GM21423 (cell line): ENCODE measurements around the gene RNFT2.

ENCODE experiments used
- ATAC-seq: cut with Tn5 transposase; IDR thresholded peaks from one replicate; pipeline ENCODE4 v1.9.1; 2021; ENCODE audit warnings: mild to moderate bottlenecking, moderate library complexity; ENCODE audit not compliant: unreplicated experiment

RNFT2 gene

DNA sequence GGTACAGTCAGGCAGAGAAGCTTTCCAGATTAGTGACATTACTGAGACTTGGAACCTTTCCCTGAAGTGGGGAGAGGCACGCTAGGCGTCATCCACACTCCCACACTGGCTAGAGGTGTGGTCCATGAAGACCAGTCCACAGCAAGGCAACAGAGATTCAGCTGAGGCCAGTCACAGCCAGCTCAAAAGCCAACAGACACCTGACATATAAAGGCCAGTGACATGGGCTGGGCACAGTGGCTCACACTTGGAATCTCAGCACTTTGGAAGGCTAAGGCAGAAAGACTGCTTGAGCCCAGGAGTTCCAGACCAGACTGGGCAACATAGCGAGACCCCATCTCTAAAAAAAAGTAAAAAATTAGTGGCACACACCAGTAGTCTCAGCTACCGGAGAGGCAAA is 132.2 kb downstream of the RNFT2 start:
- ATAC-seq: no peak

DNA sequence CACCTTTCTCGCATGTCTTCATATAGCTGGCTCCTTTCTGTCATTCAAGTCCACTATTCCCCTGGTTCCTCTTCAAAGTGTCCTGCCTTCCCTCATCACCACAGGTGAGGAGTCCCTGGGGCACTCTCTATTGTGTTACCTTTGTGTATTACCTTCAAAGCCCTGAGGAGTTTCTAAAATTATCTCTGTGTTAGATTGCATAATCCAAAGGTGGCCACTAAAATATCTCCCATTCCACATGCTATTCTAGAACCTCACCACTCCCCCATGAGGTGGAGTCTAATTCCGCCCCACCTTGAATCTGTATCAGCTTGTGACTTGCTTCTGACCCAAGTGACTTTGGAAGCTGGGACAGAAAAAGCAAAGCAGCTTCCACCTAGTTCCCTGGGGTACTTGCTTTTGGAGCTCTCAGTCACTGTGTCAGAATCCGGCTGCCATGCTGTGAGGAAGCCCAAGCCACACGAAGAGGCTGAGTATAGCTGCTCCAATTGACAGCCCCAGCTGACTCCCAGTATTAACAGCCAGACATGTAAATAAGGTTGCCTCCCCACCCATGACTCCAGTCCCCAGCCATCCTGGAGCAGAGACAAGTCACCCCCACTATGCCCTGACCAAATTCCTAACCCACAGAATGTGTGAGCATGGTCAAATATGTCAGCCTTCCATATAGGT is 136.3 kb downstream of the RNFT2 start:
- no peak for ATAC-seq

DNA sequence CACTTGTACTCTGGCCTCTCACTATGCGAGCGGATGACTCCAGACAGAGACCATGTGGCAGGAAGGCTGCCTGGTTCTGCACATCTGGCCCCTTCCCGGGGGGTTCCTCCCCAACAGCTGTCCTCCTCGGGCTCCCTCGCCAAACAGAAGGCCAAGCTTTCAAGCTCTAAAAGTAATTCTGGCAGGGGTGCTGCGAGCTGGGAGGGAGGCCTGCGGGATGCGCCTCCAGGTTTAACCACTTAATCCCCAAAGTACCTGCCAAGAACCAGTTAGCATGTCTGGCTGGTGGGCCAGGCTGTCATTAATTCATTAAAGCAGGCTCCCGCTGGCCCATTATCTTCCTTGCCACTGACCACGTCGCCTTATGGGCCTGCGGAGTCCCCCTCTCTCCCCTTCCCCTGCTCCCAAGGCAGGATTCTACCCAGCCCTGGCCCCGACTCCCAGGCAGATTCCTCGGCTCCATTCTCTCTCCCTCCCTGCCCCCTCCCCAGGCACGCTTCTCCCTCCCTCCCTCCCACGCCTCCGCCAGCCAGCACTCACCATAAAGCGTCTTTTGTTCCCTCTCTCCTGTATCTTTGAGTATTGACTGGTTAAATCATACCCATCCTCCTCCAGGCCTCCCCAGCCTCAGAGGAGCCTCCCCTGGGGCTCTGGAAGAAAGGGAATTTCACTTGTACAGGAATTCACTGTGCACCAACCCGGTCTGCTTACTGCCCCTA is 138.2 kb downstream of the RNFT2 start:
- no peak for ATAC-seq

DNA sequence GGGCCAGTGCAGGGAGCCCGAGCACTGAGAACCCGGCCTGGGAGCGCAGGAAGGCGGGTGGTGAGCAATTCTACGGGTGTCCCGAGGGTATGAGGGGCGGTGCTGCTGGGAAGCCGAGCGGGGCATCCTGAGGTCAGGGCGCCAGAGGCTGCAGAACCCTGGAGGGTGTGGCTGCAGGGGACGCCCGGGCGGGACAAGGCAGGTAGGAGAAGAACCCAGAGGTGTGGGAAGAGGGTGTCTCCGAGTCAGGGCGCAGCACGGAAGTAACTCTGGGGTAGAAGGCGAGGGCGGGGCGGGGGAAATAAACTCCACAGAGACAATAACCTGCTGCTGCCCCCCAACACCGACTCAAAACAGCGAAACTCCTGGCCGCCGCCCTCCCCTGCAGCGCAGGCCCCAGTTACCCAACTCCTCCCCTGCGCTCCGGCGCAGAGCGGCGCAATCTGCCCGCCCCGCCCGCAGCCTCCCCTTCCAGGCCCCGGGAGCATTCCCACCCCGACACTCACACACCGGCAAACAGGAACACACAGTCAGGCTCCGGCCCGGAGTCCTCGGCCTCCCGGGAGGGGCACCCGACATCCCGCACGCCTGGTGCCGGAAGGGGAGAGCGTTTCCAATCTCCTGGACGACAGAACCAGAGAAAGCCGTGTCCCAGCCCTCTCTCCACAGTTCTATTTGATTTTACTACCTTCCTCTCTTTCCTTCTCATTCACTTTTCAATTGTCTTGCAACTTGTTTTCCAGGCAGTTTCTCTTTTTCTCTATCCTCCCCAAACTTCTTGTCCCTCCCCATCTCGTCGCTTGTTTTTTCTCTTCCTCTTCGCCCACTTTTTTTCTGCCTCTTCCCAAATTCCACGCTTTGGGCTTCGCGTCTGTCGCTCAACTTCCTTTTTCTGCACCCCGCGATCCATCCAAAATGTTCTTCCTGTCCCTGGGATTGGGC is 140.7 kb downstream of the RNFT2 start:
- no peak for ATAC-seq

DNA sequence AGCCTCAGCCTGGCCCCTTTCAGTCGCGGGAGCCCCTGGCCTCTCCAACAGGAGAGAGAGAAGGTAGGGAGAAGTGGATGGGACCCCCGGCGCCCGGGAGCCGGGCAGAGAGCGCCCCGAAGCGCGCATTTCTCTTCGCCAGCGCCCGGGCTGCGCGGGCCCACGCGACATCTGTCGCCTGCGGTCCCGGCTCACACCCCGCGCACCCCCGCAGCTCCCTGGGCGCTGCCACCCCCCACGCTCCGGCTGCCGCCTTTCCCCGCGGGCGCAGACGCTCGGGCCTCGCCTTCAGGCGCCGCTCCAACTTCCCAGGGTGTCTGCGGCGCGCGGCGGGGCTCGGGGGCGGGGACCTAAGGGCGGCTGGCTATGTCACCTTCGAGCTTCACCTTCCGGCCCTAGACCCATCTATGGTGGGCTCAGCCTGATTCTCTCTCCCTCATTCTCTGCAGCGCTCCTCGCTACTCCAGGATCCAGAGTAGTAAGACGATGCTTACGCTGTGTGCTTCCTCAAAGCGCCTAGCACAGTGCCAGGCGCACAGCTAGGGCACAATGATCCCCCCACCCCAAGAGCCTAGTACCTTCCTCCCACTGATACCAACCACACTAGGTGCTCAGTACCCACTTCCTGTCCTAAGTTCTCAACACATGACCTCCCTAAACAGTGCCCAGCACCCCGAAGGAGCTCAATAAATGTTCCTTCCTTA is 141.5 kb downstream of the RNFT2 start:
- ATAC-seq: no peak

DNA sequence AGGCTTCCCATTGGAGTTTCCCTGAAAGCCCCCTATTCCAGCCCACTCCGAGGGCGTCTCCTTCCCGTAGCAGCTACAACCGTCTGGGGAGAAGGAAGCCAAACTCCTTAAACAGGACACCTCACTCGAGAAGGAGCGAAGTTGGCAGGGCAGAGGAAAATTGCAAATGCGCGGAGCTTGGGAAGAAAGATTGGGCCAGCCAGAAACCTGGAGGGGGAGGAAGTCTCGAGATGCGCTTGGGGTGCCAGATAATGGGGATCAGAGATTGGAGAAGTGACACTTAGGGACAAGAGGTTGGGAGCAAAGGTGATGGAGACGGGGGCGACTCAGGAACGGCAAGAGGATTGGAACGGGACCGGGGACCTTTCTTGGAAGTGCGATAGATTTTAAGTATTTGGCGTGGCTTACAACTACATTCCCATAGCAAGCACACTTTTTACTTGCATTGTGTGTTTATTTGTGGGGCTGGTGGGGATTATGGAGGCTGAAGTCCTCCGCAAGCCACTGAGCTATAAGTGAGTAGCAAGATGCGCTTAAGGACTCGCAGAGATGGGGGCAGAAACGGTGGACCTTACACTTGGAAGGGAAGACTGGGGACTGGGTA is 142.2 kb downstream of the RNFT2 start:
- ATAC-seq: no peak

DNA sequence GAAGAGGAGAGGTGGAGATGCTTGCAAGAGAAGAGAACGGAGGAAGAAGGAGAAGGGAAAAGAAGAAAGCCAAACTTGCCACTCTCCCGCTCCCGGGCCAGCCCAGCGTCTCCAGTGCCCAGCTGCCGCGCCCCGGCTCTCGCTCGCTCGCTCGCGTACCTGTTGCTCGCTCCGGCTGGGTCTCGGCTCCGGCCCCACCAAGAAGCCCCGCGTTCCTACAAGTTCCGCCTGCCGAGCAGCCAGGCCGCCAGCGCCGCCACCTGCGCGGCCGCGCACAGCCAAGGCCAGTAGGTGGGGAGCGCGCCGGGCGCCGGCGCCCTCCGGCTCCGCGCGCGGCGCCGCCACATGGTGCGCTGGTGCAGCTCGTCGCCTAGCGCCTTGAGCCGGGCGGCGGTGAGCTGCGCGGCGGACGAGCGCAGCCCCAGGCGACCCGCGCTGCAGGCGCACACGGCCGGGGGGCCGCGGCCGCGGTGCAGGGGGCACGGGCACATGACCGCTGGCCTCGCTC is 142.8 kb downstream of the RNFT2 start:
- peak; percentile 60 for ATAC-seq

DNA sequence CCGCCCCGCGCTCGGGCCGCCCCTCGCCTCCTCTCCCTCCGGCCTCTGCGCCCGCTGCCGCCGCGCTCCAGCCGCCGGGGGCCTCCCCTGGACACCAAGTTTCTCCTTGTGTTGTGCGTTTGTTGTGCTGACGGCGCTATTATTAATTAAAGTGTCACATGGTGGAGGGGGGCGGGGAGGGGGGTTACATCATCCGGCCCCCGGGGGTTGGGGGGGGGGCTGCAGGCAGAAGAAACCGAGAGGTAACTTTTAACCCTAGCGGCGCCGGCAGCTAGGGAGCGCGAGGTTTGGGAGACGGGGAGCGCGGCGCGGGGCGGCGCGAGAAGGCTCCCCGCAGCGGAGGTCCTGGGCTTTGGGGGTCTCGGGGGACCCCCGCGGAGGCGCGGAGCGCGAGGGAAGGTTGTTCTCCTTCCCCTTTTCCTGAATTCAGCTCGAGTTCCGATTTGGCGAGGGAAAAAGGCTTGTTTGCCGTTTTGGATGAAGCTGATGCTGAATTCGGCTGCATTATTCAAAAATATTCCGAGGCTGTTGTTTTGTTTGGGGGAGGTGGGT is 143.3 kb downstream of the RNFT2 start, which contains the start of gene HRK:
HRK (minus strand) TSS at position 117 of the 552 bp plus-strand sequence. CDS start 134 bp downstream, outside the sequence.
- no peak for ATAC-seq

DNA sequence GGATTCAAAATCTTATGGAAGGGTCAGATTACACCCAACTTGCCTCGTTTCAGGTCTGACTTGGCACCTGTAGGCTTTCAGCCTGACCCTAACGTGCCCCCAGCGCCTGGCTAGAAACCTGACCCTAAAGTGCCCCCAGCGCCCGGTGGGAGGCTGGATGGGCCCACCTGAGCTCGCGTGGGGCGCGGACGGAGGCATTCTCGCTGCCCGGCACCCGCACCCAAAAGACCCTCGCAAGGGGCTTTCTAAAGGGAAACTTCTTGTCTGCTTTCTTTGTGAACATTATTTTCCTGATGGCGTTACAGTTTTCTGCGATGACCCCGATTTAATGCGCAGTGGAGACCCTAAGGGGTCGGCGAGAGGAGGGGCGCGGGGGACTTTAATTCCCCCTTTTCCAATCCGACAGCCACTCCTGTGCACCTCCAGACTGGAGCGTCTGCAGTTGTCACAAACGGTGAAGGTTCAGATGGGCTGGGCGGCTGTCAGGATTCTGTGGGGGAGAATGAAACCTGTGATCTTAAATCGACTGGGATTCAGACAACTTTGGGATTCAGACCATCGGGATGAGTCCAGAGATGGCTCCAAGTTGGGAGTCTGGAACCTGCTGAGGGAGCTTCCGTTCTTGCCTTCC is 143.9 kb downstream of the RNFT2 start:
- ATAC-seq: no peak

DNA sequence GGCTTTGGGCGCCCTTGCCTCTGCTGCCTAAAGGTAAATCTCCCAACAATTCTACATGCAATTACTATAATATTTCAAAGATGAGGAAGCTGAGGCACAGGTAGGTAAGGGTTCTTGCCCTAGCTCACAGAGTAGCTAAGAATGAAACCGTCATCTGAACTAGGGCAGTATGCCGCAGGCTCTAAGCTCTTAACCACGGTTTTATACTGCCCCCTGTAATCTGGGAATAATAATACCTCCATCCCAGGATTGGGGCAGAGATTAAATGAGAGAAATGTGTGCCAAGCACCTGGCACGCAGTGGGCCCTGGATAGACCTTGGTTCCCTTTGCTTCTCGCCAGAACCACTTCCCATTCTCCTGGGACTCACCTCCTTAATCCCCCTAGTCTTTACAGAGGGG is 144.6 kb downstream of the RNFT2 start:
- no peak for ATAC-seq

DNA sequence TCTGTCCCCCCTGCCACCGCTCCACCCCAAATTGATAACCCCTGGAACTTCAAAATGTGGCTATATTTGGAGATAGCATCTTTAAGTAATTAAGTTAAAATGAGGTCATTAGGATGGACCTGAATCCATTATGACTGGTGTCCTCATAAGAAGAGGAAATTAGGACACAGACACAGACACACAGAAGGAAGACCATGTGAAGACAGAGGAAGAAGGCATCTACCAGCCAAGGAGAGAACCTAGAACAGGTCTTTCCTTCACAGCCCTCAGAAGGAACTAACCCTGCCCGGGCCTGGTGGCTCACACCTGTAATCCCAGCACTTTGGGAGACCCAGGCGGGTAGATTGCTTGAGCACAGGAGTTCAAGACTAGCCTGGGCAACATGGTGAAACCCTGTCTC is 146.8 kb downstream of the RNFT2 start:
- no peak for ATAC-seq

DNA sequence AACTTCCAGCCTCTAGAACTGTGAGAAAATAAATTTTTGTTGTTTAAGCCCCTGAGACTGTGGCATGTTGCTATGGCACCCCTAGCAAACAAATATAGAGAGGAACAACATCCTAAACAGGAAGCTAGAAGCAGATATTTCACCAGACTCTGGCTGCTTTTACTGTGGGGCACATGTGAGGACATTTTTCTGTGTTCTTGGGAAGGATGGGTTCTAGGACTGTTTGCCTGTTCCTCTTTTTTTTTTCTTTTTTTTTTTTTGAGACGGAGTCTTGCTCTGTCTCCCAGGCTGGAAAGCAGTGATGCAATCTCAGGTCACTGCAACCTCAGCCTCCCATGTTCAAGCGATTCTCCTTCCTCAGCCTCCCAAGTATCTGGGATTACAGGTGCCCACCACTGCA is 147.4 kb downstream of the RNFT2 start:
- ATAC-seq: no peak

DNA sequence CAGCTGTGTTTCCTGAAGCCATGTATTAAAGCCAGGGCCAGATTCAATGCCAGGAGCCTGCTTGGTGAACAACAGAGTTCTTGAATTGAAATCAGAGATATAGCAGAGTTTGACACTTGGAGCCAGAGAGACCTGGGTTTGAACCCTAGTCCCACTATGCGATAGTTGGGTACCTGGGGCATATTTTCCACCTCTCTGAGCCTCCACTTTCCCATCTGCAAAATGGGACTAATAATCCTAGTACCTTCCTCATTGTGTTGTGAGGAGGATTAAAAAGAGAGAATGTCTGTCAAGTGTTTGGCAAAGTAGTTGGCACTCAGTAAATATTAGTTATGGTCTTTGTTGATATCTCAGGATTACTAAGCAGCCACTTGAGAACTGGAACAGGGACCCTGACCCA is 149.1 kb downstream of the RNFT2 start:
- no peak for ATAC-seq

DNA sequence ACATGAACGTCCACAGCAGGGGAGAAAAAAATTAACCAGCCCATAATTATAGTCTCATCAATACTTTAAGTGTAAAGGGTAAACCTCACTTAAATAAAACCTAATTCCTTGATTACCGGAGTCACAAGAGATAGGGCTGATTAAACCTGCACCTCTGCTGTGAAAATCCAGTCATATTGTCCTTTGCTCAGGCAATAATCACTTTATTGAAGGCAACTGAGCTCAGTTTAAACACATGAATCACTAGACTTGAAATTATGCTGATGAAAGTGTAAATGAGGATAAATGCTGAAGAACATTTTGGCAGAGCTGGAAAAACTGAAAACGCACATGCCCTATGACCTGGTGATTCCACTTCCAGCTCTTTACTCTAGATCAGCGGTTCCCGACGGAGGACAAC is 149.8 kb downstream of the RNFT2 start:
- no peak for ATAC-seq

DNA sequence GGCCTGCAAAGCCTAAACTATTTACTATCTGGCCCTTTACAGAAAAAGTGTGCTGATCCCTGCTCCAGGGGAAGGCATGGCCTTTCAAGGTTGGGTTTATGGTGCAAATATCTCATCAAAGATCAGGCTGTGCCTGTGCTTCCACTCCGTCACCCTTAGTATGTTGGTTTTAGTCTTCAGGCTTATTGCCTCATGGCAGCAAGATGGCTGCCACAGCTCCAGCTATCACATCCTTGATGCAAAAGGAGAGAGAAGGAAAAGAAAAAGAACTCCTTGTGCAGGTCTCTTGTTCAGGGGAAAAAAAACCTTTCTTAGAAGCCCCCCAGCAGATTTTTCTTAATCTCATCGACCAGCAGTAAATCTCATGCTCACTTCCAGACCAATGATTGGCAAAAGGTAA is 152.2 kb downstream of the RNFT2 start:
- ATAC-seq: no peak

DNA sequence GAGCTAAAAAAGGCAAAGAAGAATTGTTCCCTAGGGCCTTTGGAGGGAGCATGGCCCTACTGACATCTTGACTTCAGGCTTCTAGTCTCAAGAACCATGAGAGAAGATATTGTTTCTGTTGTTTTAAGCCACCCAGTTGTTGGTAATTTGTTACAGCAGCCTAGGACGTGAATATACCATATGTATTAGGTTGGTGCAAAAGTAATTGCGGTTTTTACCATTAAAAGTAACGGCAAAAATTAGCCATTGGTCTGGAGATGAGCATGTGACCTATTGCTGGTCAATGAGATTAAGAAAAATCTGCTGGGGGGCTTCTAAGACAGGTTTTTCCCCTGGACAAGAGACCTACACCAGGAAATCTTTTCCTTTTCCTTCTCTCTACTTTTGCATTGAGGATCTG is 152.9 kb downstream of the RNFT2 start:
- ATAC-seq: no peak

DNA sequence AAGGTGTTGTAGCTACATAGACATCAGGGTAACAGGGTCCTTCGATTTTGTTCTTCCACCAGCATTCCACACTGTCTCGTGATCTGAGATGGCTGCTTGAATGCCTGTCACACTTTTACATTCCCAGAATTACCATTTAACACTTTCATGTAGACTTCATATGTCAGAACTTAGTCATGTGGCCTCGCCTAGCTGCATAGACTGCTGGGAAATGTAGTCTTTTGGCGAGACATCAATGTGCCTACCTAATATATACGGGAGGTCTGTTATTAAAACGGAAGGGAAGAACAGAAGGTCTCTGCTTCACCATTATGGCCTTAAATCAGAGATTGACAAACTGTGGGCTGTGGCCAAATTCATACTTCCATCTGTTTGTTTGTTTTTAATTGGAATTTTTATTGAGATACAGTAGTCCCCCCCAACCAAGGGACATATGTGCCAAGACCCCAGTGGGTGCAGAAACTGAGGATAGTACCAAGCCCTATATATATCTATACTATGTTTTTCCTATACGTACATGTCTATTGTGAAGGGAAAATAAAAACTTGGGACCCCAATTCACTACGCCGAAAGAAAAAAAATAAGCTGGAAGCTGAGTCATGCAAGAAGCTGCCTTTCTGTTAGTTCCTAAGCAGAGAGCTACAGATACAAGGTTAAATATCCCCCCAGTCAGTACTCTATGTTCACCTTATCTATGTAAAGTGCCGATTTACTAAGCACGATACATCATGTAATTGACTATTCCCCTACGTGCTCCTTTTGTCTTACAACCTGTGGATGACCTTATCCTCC is 154.4 kb downstream of the RNFT2 start:
- ATAC-seq: no peak

DNA sequence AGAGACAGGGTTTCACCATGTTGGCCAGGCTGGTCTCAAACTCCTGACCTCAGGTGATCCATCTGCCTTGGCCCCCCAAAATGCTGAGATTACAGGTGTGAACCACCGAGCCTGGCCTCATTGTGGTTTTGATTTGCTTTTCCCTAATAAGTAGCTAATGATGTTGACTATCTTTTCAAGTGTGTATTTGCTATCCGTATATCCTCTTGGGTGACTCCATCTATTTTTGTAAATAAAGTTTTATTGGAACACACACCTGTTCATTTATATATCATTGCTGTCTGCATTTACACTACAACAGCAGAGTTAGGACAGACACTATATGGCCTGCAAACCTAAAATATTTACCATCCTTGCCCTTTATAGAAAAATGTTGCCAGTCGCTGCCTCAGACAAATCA is 156.8 kb downstream of the RNFT2 start:
- ATAC-seq: no peak
